OCI-LY7 (cell line): ENCODE measurements around the gene TDRD7.

Experiments used
- CTCF ChIP-seq: fragments of 200-600 bp; sonication (generic); conservative IDR thresholded peaks from 2 replicates; pipeline ENCODE4 v1.5.1; 2014; ENCODE audit warnings: mild to moderate bottlenecking, antibody characterized with exemption, low read length, moderate library complexity, mixed read lengths
- EZH2phosphoT487 ChIP-seq: fragments of 200-600 bp; sonication (generic); IDR thresholded peaks from 2 replicates; pipeline ENCODE4 v1.6.1; 2018; ENCODE audit warnings: low read depth, borderline replicate concordance, mild to moderate bottlenecking, mixed run types, antibody characterized with exemption, low read length, moderate library complexity, mixed read lengths

- TF ChIP-seq CTCF (no peak), EZH2phosphoT487 (no peak)
These were observed 117.6 kb downstream of the TDRD7 start for GRCh38 chr9:97529363-97530076.
